GM19238 (cell line): ENCODE data around the gene OPTC.
"Not testable (repeated sequence)": the region's sequence is repeated elsewhere in the genome, so short reads cannot be mapped to it uniquely, and the experiment has no call there.

Experiments used
- DNase-seq: peaks from one replicate; pipeline ENCODE4 v3.0.0; 2011; ENCODE audit warnings: low spot score; ENCODE audit not compliant: insufficient read length

OPTC gene, protein sequence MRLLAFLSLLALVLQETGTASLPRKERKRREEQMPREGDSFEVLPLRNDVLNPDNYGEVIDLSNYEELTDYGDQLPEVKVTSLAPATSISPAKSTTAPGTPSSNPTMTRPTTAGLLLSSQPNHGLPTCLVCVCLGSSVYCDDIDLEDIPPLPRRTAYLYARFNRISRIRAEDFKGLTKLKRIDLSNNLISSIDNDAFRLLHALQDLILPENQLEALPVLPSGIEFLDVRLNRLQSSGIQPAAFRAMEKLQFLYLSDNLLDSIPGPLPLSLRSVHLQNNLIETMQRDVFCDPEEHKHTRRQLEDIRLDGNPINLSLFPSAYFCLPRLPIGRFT

DNA sequence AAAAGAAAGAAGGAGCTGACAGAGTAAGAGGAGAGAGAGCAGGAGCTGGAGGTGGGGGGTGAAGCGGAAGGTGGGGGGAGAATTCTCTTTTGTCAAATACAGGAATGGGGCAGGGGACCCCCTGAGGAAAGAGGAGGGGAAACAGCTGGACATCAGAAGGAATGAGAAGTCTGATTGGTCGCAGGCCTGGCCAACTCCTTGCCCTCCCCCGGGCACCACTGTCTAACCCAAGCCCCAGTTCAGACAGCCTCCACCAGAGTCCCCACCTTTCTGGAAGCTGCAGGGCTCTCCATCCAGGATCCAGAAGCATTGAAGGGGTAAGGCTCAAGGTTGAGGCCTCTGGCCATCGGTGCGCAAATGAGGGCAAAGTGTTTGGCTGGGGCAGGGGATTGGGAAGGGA is at the start of gene OPTC:
TSS of gene OPTC (plus strand) at position 253 of the 400 bp plus-strand sequence. CDS start 1,853 bp downstream, outside the sequence.
- no peak for DNase-seq

GRCh38 chr1:203444171-203444576 is 49.8 kb upstream of the OPTC start:
- DNase-seq, result no peak

GRCh38 chr1:203447151-203447550 is 46.8 kb upstream of the OPTC start:
- DNase-seq, result no peak

DNA sequence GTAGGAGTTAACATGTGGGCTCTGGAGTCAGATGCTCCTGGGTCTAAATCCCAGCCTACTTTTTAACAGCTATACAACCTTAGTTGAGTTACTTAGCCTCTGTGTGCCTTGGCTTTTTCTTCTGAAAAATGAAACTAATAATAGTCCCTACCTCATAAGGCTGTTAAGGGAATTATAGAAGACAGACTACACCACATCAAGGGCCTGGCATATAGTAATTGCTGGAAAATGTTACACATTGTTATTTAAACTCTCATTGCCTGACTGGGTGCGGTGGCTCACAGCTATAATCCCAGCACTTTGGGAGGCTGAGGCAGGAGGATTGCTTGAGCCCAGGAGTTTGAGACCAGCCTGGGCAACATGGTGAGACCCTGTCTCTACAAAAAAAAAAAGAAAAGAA is 46.4 kb upstream of the OPTC start:
- not testable (repeated sequence) for DNase-seq

GRCh38 chr1:203448521-203449061 is 45.4 kb upstream of the OPTC start:
- no peak for DNase-seq

GRCh38 chr1:203450001-203450400 is 44.0 kb upstream of the OPTC start:
- DNase-seq, result no peak

GRCh38 chr1:203450479-203451149 is 43.3 kb upstream of the OPTC start:
- DNase-seq, result no peak

- no peak for DNase-seq
These were observed 41.8 kb upstream of the OPTC start for GRCh38 chr1:203451836-203452784.

DNA sequence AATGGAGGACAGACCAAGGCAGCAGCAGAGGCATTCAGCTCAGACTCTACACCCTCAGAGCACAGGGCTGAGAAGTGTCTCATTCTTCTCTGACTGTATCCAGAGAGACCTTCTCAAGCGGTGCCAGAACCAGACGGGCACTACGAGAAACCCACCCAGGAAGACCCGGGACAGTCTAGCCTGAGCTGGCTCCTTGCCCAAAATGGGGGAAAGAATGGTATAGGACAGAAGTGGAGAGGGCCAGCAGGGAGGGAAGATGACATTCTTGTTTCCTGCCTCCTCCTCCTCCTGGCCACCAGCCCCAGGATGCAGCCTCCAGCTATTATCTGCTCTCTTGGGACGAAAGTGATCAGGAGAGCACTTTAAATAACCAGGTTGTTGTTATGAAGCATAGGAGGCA is 40.9 kb upstream of the OPTC start:
- no peak for DNase-seq

- DNase-seq, result no peak
These were observed 40.3 kb upstream of the OPTC start for GRCh38 chr1:203453616-203454015.

- no peak for DNase-seq
These were observed 38.9 kb upstream of the OPTC start for GRCh38 chr1:203454986-203455471.

GRCh38 chr1:203455706-203456105 is 38.2 kb upstream of the OPTC start:
- DNase-seq, result no peak

DNA sequence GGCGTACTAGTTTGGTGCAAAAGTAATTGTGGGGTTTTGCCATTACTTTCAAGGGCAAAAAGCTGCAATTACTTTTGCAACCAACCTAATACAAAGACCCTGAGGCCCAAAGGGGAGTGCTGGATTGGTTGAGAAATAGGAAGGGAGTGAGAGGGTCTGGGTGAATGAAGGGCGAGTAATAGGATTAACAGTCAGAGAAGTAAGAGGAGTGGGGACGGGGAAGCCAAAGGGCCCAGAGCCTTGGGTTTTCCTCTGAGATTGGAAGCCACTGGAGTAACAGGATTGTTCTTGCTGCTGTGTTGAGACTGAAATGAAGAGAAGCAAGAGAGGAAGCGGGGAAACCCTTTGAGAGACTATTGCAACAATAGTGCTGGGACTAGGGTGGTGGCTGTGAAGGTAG is 37.4 kb upstream of the OPTC start:
- DNase-seq, result no peak

DNA sequence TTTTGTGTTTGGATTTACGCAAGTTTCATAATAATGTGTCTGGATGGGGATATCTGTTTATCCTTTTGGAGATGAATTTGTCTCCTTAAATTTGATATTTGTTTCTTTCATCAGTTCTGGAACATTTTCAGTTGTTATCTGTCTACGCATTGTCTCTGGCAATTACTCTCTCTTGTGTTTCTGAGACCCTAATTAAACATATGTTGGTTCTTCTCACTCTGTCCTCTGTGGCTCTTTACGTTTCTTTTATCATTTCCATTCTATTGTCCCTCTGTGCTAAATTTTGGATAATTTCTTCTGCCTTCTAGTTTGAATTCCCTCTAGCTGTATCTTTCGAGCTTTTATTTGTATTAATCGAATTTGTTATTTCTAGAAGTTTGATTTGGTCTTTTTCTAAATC is 35.9 kb upstream of the OPTC start:
- DNase-seq, result no peak

DNA sequence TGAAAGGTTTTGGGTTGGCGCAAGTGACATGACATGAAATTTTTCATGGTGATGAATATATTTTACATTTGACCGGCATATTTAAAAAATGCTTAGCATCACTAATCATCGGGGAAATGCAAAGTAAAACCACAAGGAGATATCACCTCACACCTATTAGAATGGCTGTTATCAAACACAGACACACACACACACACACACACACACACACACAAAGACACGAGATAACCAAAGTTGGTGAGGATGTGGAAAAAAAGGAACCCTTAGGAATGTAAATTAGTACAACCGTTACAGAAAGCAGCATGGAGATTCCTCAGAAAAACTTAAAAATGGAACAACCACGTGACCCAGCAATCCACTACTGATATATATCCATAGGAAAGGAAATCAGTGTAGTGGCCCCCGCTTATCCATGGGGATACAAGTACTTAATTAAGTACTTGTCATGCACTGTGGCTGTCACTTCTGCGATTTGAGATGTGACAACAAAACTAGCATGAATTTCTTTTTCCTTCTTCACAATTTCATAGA is 34.2 kb upstream of the OPTC start:
- no peak for DNase-seq

DNA sequence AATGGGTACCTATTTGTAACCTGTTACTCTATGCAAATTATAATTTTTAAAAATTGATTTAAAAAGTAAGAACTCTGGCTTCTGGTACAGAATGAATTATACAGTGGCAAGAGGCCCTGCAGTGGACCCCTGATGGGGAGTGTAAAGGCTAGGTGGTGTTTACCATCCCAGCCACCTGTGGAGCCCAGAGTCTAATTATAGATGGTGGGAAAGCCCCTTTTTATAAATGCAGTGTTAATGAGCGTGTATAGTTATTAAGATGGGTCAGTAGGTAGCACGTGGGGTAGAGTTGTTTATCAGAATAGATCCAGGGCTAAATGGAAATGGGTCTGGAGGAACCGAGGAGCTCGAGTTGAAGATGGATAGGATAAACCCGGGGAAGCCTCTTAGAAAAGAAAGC is 32.2 kb upstream of the OPTC start:
- DNase-seq, result no peak

DNA sequence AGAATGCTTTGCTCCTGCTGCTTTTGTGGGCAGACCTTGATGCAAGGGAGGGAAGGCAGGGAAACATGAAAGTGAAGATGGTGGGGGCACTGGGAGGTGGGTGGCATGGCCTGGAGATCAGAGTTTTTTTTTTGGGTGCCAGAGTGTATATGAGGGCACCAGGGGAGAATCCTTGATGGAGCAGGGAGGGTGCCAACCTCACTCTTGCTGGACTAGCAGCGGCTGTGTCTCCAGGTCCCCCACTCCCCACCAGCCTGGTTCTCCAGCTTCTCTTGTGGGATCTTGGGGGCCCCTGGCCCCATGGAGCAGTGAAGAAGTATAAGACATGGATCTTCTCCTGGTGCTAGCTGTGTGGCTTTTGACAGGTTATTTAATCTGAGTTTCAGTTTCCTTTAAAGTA is 31.8 kb upstream of the OPTC start:
- no peak for DNase-seq

DNA sequence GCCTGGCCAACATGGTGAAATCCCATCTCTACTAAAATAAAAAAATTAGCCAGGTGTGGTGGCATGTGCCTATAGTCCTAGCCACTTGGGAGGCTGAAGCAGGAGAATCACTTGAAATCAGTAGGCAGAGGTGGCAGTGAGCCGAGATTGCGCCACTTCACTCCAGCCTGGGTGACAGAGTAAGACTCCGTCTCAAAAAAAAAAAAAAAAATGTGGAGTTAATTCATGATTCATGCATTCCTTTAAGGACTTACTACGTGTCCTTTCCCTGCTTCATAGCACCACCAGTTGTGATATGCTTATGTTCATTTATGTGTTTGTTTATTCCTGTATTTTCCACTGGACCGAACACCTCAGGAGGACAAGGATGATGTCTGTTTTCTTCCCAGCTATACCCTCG is 31.1 kb upstream of the OPTC start:
- DNase-seq, result no peak

GRCh38 chr1:203463469-203464062 is 30.4 kb upstream of the OPTC start:
- no peak for DNase-seq

DNA sequence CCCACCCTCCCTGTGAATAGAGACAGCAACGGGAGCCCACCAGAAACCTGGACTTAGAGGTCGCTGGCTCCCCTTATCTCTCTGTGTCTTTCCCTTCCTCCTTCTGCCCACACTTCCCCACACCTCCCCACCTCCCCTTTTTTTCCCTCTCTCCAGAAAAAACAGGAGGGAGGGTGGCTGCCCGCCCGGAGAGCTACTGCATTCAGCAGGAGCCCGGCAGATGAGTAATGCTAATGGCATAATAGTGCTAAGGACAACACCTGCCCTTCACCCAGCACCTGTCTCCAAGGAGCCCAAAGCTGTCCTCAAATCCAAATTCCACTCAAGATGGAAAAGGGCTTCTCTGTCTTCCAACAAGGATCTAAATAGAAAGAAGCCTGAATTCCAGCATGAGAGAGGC is 29.7 kb upstream of the OPTC start:
- DNase-seq, result no peak

DNA sequence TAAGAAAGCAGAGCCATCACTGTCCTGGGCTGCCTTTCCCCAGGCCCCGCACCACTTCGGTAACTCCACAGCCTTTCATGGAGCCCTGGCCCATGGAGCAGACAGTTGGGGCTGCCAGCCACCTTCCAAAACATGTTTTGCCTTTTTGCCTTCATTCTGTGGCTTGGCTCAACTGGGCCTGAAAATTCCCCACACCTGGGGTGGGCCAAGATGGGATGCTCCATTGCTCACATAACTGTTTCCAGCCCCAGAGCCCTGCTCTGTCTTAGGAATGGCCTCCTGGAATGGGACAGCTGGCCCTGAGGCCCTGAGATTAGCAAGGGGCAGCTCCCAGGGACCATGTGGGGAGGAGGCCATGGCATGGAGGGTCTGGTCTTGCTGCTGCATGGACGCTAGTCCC is 29.2 kb upstream of the OPTC start:
- DNase-seq, result no peak
